Endothelial cell of umbilical vein (primary cell): ENCODE results near the gene CFAP69. TPM values are rescaled to one million over a fixed set of nuclear protein-coding genes. Genes with fewer than 3 reads are reported as not detected.

Source experiments
- BruUV-seq: library from RNA; stranded (reverse); fragments of 400-500 nt; replicated peaks from 2 replicates; lab custom pipeline; 2021; lab: Mats Ljungman, UMichigan
- CTCF ChIA-PET: fragments of 300-600, 350-600 bp; sonication (Branson Sonifier 250); formaldehyde crosslinking; loops from one replicate; lab custom pipeline; 2021; ENCODE audit warnings: antibody characterized with exemption, inconsistent platforms; lab: Charles Lee
- POLR2A ChIA-PET: fragments of 300-600, 350-600 bp; sonication (Branson Sonifier 250); formaldehyde crosslinking; loops from one replicate; lab custom pipeline; 2021; ENCODE audit warnings: antibody characterized with exemption, inconsistent platforms; lab: Charles Lee
- DNase-seq: peaks from one replicate; pipeline ENCODE4 v3.0.0-alpha.2; 2011; ENCODE audit warnings: low read depth, low spot score
- FAIRE-seq: peaks from 2 replicates; lab custom pipeline; 2011; peaks lifted over from hg19 to GRCh38; lab: Jason Lieb, UNC
- H2AFZ ChIP-seq: 2 replicates; pipeline ENCODE4 v1.6.0; 2012; ENCODE audit warnings: low read depth, low read length, control low read depth, inconsistent platforms
- H3K27ac ChIP-seq: 2 replicates; pipeline ENCODE4 v1.5.1; 2011; ENCODE audit warnings: low read depth, mild to moderate bottlenecking, control low read depth, low read length, moderate library complexity; ENCODE audit not compliant: insufficient read depth
- H3K27me3 ChIP-seq, 2 experiments: 2 replicates each; pipeline versions ENCODE4 v1.6.0 to v1.6.1; 2011; ENCODE audit warnings: low read length in 2 of 2, mixed read lengths in 1 of 2; ENCODE audit not compliant: control insufficient read depth in 2 of 2, insufficient read depth in 2 of 2
- H3K36me3 ChIP-seq, 2 experiments: 2 replicates in 1 of 2; 3 replicates in 1 of 2; pipeline ENCODE4 v1.5.1; 2011; ENCODE audit warnings: low read length in 2 of 2, mild to moderate bottlenecking in 1 of 2, moderate library complexity in 1 of 2; ENCODE audit not compliant: control insufficient read depth in 2 of 2, insufficient read depth in 2 of 2; ENCODE audit errors: extremely low read depth in 1 of 2
- H3K4me1 ChIP-seq: 3 replicates; pipeline ENCODE4 v1.5.1; 2011; ENCODE audit warnings: mild to moderate bottlenecking, low read length; ENCODE audit not compliant: control insufficient read depth, insufficient read depth; ENCODE audit errors: extremely low read depth
- H3K4me2 ChIP-seq: 2 replicates; pipeline ENCODE4 v1.6.1; 2011; ENCODE audit warnings: low read length, control low read depth, mixed read lengths; ENCODE audit not compliant: insufficient read depth
- H3K4me3 ChIP-seq, 3 experiments: fragments of 200-600 bp in 1 of 3; sonication (generic), shearing (Covaris generic) in 1 of 3; replicated peaks in 1 of 3; 2 replicates each; pipeline ENCODE4 v1.5.1; 2011 to 2016; ENCODE audit warnings: control low read depth in 3 of 3, low read length in 3 of 3, mild to moderate bottlenecking in 2 of 3, inconsistent platforms in 1 of 3, low read depth in 1 of 3, moderate library complexity in 1 of 3; ENCODE audit not compliant: insufficient read depth in 1 of 3
- H3K79me2 ChIP-seq: 2 replicates; pipeline ENCODE4 v1.6.0; 2012; ENCODE audit warnings: low read length, inconsistent platforms; ENCODE audit not compliant: control insufficient read depth, insufficient read depth
- H3K9ac ChIP-seq: replicated peaks from 2 replicates; pipeline ENCODE3; 2011; ENCODE audit warnings: low read length, control low read depth; ENCODE audit not compliant: insufficient read depth; ENCODE audit errors: extremely low read depth
- H3K9me1 ChIP-seq: replicated peaks from 3 replicates; pipeline ENCODE4 v1.6.0; 2011; ENCODE audit warnings: mild to moderate bottlenecking, low read length; ENCODE audit not compliant: control insufficient read depth, insufficient read depth; ENCODE audit errors: extremely low read depth
- H3K9me3 ChIP-seq: replicated peaks from 2 replicates; pipeline ENCODE4 v1.5.1; 2012; ENCODE audit warnings: low read length, inconsistent platforms; ENCODE audit not compliant: control insufficient read depth, insufficient read depth
- H4K20me1 ChIP-seq: replicated peaks from 2 replicates; pipeline ENCODE3; 2011; ENCODE audit warnings: mild to moderate bottlenecking, low read length; ENCODE audit not compliant: control insufficient read depth, insufficient read depth; ENCODE audit errors: extremely low read depth
- CTCF ChIP-seq, 2 donors: IDR thresholded peaks; 1 replicate in 1 of 2; 2 replicates in 1 of 2; pipeline ENCODE4 v1.5.1; 2011; ENCODE audit warnings: low read length in 2 of 2, mild to moderate bottlenecking in 2 of 2, moderate library complexity in 2 of 2, control low read depth in 1 of 2, inconsistent platforms in 1 of 2, low read depth in 1 of 2; ENCODE audit not compliant: insufficient read depth in 1 of 2; ENCODE audit errors: extremely low read depth in 1 of 2
- EZH2 ChIP-seq: IDR thresholded peaks from 2 replicates; pipeline ENCODE4 v1.6.1; 2012; ENCODE audit warnings: borderline replicate concordance, low read depth, mild to moderate bottlenecking, moderate library complexity, low read length, inconsistent platforms; ENCODE audit not compliant: severe bottlenecking
- FOS ChIP-seq: IDR thresholded peaks from 2 replicates; pipeline ENCODE4 v1.6.1; 2011; ENCODE audit warnings: mild to moderate bottlenecking, low read length, moderate library complexity, borderline replicate concordance; ENCODE audit not compliant: insufficient read depth
- MYC ChIP-seq: IDR thresholded peaks from one replicate; pipeline ENCODE4 v1.6.1; 2011; ENCODE audit warnings: mild to moderate bottlenecking, low read depth, low read length
- POLR2A ChIP-seq: IDR thresholded peaks from 2 replicates; pipeline ENCODE4 v1.6.1; 2012; ENCODE audit warnings: low read depth, mild to moderate bottlenecking, control low read depth, low read length
- dilution Hi-C: fragments of 300-500 bp; cut with MboI; formaldehyde crosslinking; loops from one replicate; pipeline ENCODE4 v1.15.0; 2019; ENCODE audit warnings: low sequenced_read_pairs; ENCODE audit not compliant: extremely low pct_ligation_motif_present
- intact Hi-C: fragments of 100-400 bp; cut with micrococcal nuclease; formaldehyde crosslinking; loops from one replicate; pipeline ENCODE4 v1.10.0; 2022
- polyA plus RNA-seq, 4 experiments: library from polyadenylated mRNA; depleted of rRNA in 3 of 4; stranded (reverse) in 3 of 4; unstranded in 1 of 4; fragments of >200 nt; gene quantifications; 2 replicates each; pipeline versions ENCODE4 v1.2.1 to v1.2.3, GENCODE V29; 2011 to 2012; ENCODE audit warnings: missing spikeins in 1 of 4
- total RNA-seq: library from RNA; stranded (reverse); gene quantifications from 2 replicates; pipeline ENCODE4 v1.2.3, GENCODE V29; 2021

The CFAP69 gene
- total and polyA plus RNA-seq, 2 donors (not counting 3 experiments of a cell fraction or from before 2014, with no cell fraction given), result 0.81 to 4.4 TPM

- no peak for FAIRE-seq
- no peaks in the 10 kb centered on the region for H3K9me1 ChIP-seq
- dilution Hi-C loops (no loop called here), intact Hi-C loops (loop anchor here (2.0 kb wide), 1 partner anchor 14 kb away; no protein-coding TSS in a partner anchor)
- no peak overlapping the region for H3K4me2 ChIP-seq
- H4K20me1 ChIP-seq, result no peaks in the 10 kb centered on the region
- no peak overlapping the region for H3K9ac ChIP-seq
- peaks cover 8% of the 10 kb centered on the region for H3K4me1 ChIP-seq
- TF ChIP-seq CTCF (IDR thresholded peaks at IDR 0.05; ENCODE audit: extremely low read depth in 1 of 2, insufficient read depth in 1 of 2, low read depth in 1 of 2, low read length in 2 of 2) (no peak), POLR2A (no peak)
- H3K79me2 ChIP-seq, result no peaks in the 10 kb centered on the region
- no peak overlapping the region for H2AFZ ChIP-seq
- H3K27ac ChIP-seq, result no peak overlapping the region
- ChIA-PET POLR2A (no interaction called here), CTCF (interaction anchor here (0.8 kb wide), 1 partner anchor 157 kb away, joined by 4 read pairs; no protein-coding TSS in a partner anchor)
- BruUV-seq, result no TSS peak
- H3K36me3 ChIP-seq, result no peaks in the 10 kb centered on the region
- no peaks in the 10 kb centered on the region for H3K9me3 ChIP-seq
- H3K4me3 ChIP-seq, result no peak overlapping the region
- H3K27me3 ChIP-seq, result no peaks in the 10 kb centered on the region
- DNase-seq, result no peak
Measured at GRCh38 chr7:90270431-90271178, 25.6 kb downstream of the CFAP69 start.

GRCh38 chr7:90271753-90272152 lies 26.8 kb downstream of the CFAP69 start:
- H3K9ac ChIP-seq, result no peak overlapping the region
- FAIRE-seq (no peak), DNase-seq (no peak)
- no TSS peak for BruUV-seq
- H3K27me3 ChIP-seq, result no peaks in the 10 kb centered on the region
- H3K4me3 ChIP-seq, result no peak overlapping the region
- no peak overlapping the region for H3K4me2 ChIP-seq
- ChIA-PET CTCF (no interaction called here), POLR2A (no interaction called here)
- dilution Hi-C loops (no loop called here), intact Hi-C loops (loop anchor here (2.0 kb wide), 1 partner anchor 13 kb away; no protein-coding TSS in a partner anchor)
- H3K9me1 ChIP-seq, result no peaks in the 10 kb centered on the region
- H3K36me3 ChIP-seq, result no peaks in the 10 kb centered on the region
- no peaks in the 10 kb centered on the region for H3K79me2 ChIP-seq
- no peak overlapping the region for H3K27ac ChIP-seq
- H4K20me1 ChIP-seq, result no peaks in the 10 kb centered on the region
- no peaks in the 10 kb centered on the region for H3K9me3 ChIP-seq
- no peak overlapping the region for H2AFZ ChIP-seq
- TF ChIP-seq MYC, result no peak
- TF ChIP-seq FOS, result no peak
- no peak for TF ChIP-seq EZH2
- peaks cover 2% of the 10 kb centered on the region for H3K4me1 ChIP-seq
